ENCODE measurements around the gene MYL11. TPM values are rescaled to one million over a fixed set of nuclear protein-coding genes. Genes with fewer than 3 reads are reported as not detected.

MYL11 gene
- total and polyA plus RNA-seq, 3 experiments from 2014 or later = 1.9 to 4.6 (median 2.4) TPM

DNA sequence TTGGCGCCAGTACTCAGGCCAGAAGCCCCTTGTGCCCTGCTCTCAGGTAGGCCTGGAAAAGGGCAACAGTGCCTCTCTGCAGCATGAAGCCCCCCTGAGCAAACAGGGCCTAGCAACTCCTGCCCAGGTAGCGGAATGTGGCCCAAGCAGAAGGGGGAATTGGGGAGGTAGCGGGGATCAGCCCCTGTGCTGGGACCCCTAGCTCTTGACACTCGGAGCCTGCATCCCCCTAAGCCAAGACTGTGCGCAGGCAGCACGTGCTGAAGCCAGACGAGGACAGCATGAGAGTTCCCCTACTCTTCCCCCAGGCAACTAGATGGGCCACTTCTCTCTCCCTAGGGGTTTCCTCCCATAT lies 18.7 kb upstream of the MYL11 start:
- peaks cover 23 to 44% (median 25%) of the 10 kb centered on the region in 3 donors for H3K4me1 Mint-ChIP-seq
- H3K36me3 Mint-ChIP-seq = peaks cover 0 to 78% (median 4%) of the 10 kb centered on the region in 3 donors

DNA sequence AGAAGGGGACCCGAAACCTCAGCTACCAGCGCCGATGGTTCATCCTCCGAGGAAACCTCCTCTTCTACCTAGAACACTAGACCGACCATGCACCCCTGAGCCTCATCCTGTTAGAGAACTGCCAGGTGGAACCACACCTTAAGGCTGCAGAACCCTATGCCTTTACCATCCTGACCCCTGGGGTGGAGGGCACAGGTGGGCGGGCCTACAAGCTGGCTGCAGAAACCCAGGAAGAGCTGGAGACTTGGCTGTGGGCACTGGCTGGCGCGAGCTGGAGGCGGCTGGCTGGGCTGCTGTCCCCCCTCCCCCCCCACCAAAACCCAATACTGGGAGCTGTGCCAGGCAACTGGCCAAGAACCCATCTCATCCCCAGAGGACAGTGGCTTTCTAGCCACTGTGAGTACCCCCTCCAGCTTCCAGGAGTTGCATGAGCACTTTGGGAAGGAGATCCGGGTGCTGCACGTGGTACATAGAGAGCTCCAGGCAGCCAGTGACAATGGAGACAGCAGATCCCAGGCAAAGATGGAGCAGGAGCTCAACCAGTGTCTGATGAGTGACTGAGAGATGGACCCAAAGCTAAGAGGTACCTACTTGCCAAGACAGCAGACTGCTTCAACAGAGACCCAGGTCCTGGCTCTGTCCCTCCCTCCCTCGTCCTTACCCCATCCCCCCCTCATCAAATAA lies 18.1 kb upstream of the MYL11 start:
- ChIA-PET CTCF (interaction anchor here (1.1 to 2.6 kb wide), 3 partner anchors 12 to 53 kb away, joined by 3 to 8 read pairs (median 5); partner anchors contain the start of gene TBC1D10B), POLR2A (interaction anchor here (0.5 to 0.6 kb wide), 2 partner anchors 33 to 264 kb away, joined by 3 to 4 read pairs; no protein-coding TSS in a partner anchor)
- peak overlapping the region; percentile 90 to 99 (median 96) for H3K27ac Mint-ChIP-seq
- peaks cover 24% of the 10 kb centered on the region for H3K4me1 ChIP-seq (ENCODE audit: insufficient read depth, low read length)
- H3K27me3 ChIP-seq (ENCODE audit: insufficient read depth, low read length, poor library complexity, severe bottlenecking) = no peaks in the 10 kb centered on the region
- peak in 1 of 5 donors; percentile 47 for DNase-seq
- H3K27ac ChIP-seq (ENCODE audit: low read depth, low read length) = peak overlapping the region; percentile 95
- no peaks in the 10 kb centered on the region for H3K9me3 Mint-ChIP-seq
- no peaks in the 10 kb centered on the region for H3K27me3 Mint-ChIP-seq
- H3K4me3 ChIP-seq (ENCODE audit: low read length) = no peak overlapping the region
- H3K4me1 Mint-ChIP-seq = peaks cover 23 to 38% (median 24%) of the 10 kb centered on the region in 3 donors
- peak overlapping the region; percentile 88 to 96 (median 95) for H3K4me3 Mint-ChIP-seq
- H3K9me3 ChIP-seq (ENCODE audit: low read length) = no peaks in the 10 kb centered on the region
- H3K36me3 ChIP-seq (ENCODE audit: insufficient read depth, low read length) = peaks cover 25% of the 10 kb centered on the region
- peaks cover 0 to 75% (median 4%) of the 10 kb centered on the region in 3 donors for H3K36me3 Mint-ChIP-seq

More for the DNA sequence above, 18.7 kb upstream of the MYL11 start:
- no peaks in the 10 kb centered on the region for H3K9me3 ChIP-seq (ENCODE audit: low read length)
- ChIA-PET CTCF (interaction anchor here (1.3 to 2.6 kb wide), 3 partner anchors 9 to 53 kb away, joined by 3 to 8 read pairs (median 5); partner anchors contain the start of gene TBC1D10B), POLR2A (no interaction called here)
- no peaks in the 10 kb centered on the region for H3K27me3 ChIP-seq (ENCODE audit: insufficient read depth, low read length, poor library complexity, severe bottlenecking)
- Mint-ChIP-seq H3K4me3 (peak overlapping the region; percentile 88 to 96 (median 95)), H3K9me3 (no peaks in the 10 kb centered on the region), H3K27me3 (no peaks in the 10 kb centered on the region), H3K27ac (peak overlapping the region; percentile 92 to 100 (median 98))
- H3K36me3 ChIP-seq (ENCODE audit: insufficient read depth, low read length) = peaks cover 31% of the 10 kb centered on the region
- H3K4me1 ChIP-seq (ENCODE audit: insufficient read depth, low read length) = peaks cover 24% of the 10 kb centered on the region
- H3K4me3 ChIP-seq (ENCODE audit: low read length) = peak overlapping the region; percentile 92
- peak in 1 of 5 donors; percentile 43 for DNase-seq
- H3K27ac ChIP-seq (ENCODE audit: low read depth, low read length) = peak overlapping the region; percentile 95

DNA sequence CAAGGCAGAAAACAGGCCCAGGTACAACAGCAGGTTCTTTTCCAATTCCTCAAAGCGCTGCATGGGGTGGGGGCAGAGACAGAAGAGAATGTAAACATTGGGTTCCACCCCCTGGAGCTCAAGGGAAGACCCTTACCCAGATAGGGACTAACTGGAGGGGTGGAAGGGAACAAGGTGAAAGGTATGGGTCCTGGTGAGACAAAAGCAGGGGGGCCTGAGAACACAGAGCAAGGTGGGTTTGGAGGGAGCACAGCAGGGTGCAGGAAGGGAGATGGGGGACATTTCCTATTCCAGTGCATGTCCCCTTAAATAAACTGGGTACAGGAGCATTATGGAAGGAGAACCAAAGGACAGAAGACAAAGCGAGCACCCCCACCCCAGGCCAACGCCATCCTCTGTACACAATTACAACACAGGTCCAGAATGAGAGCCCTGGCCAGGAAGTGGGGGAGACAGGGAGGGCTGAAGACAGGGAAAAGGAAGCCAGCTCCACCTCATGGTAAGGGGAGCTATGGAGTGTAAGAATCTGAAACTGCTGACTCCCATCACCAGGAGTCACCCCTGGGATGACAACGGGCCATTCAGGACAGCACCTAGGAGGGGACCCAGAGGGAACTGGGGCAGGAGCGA lies 17.4 kb upstream of the MYL11 start:
- no peaks in the 10 kb centered on the region for H3K9me3 Mint-ChIP-seq
- peak overlapping the region in 7 of 8 donors; percentile 22 to 95 (median 81) for H3K27ac Mint-ChIP-seq
- peaks cover 23 to 36% (median 24%) of the 10 kb centered on the region in 3 donors for H3K4me1 Mint-ChIP-seq
- Histone ChIP-seq H3K4me1 (ENCODE audit: insufficient read depth, low read length) (peaks cover 24% of the 10 kb centered on the region), H3K36me3 (ENCODE audit: insufficient read depth, low read length) (peaks cover 19% of the 10 kb centered on the region), H3K4me3 (ENCODE audit: low read length) (no peak overlapping the region), H3K27me3 (ENCODE audit: insufficient read depth, low read length, poor library complexity, severe bottlenecking) (no peaks in the 10 kb centered on the region), H3K27ac (ENCODE audit: low read depth, low read length) (no peak overlapping the region), H3K9me3 (ENCODE audit: low read length) (no peaks in the 10 kb centered on the region)
- no peaks in the 10 kb centered on the region for H3K27me3 Mint-ChIP-seq
- CTCF ChIA-PET = interaction anchor here (1.1 to 2.6 kb wide), 3 partner anchors 12 to 52 kb away, joined by 3 to 8 read pairs (median 5); partner anchors contain the start of gene TBC1D10B
- POLR2A ChIA-PET = interaction anchor here (0.5 to 2.1 kb wide), 2 partner anchors 14 to 34 kb away, joined by 4 to 6 read pairs; no protein-coding TSS in a partner anchor
- DNase-seq = peak in 1 of 5 donors; percentile 38
- peaks cover 0 to 70% (median 5%) of the 10 kb centered on the region in 3 donors for H3K36me3 Mint-ChIP-seq
- peak overlapping the region in 2 of 7 donors; percentile 33 to 76 for H3K4me3 Mint-ChIP-seq

DNA sequence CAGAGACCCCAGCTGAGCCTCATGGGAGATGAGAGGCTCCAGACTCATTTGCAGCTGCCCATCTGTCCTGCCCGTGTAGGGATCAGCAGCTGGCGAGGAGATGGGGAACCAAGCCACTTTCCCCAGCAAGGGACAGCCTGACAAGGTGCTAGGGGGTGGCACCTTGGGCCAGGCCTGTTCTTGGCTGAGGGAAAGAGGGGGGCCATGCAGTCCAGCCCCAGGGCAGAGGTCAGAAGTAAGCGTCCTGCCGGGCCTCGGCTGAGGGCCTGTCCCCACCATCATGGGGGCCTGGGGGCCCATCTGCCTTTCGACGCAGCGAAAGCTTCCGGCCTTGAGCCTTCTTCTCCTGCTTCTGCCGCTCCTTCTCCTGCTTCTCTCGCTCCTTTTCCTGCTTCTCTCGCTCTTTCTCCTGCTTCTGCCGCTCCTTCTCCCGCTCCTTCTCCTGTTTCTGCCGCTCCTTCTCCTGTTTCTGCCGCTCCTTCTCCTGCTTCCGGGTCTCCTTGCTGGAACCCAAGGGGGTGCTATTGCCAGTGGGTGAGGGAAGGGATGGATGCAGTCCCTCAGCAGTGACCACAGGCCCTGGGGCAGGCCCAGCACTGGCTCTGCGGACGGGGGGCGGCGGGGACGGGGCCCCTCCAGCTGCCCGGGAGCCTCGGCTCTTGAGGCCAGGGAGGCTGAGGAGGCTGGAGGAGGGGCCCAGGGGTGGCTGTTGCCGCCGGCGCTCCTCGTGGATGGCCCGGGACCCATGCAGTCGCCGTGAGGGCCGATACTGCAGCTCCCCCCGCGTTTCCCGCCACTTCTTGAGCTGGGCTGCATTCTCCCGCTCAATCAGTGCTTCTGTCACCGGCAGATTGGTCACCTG lies 16.7 kb upstream of the MYL11 start:
- DNase-seq = peak in 1 of 5 donors; percentile 42
- peaks cover 22 to 35% (median 28%) of the 10 kb centered on the region in 3 donors for H3K4me1 Mint-ChIP-seq
- no peaks in the 10 kb centered on the region for H3K9me3 Mint-ChIP-seq

DNA sequence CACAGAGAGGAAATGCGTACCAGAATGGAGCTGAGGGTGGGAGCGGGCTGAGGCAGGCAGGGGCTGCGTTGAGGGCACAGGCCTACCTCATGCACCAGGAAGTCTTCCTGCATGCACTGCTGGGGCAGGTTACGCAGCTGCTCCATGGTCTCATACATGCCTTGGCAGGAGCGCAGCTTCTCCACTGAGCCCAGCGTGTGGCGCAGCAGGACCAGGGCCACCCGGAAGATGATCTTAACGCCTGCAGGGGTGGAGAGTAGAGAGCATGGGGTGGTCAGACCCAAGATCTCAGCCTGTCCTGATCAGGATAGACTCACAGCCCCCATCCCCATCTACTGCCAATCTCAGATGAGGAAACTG lies 16.0 kb upstream of the MYL11 start:
- Mint-ChIP-seq H3K27me3 (no peaks in the 10 kb centered on the region), H3K4me3 (no peak overlapping the region), H3K27ac (peak overlapping the region in 1 of 8 donors; percentile 22), H3K9me3 (no peaks in the 10 kb centered on the region), H3K36me3 (peaks cover 3 to 68% (median 15%) of the 10 kb centered on the region in 3 donors), H3K4me1 (peaks cover 22 to 29% (median 28%) of the 10 kb centered on the region in 3 donors)
- Histone ChIP-seq H3K27me3 (ENCODE audit: insufficient read depth, low read length, poor library complexity, severe bottlenecking) (no peaks in the 10 kb centered on the region), H3K4me3 (ENCODE audit: low read length) (no peak overlapping the region), H3K9me3 (ENCODE audit: low read length) (no peaks in the 10 kb centered on the region), H3K36me3 (ENCODE audit: insufficient read depth, low read length) (peaks cover 10% of the 10 kb centered on the region), H3K27ac (ENCODE audit: low read depth, low read length) (no peak overlapping the region), H3K4me1 (ENCODE audit: insufficient read depth, low read length) (peaks cover 20% of the 10 kb centered on the region)
- ChIA-PET CTCF (interaction anchor here (1.2 to 2.6 kb wide), 2 partner anchors 13 to 51 kb away, joined by 5 to 8 read pairs; partner anchors contain the start of gene TBC1D10B), POLR2A (interaction anchor here (2.1 kb wide), 1 partner anchor 12 kb away, joined by 6 read pairs; no protein-coding TSS in a partner anchor)
- no peak for DNase-seq

More for the DNA sequence above, 16.7 kb upstream of the MYL11 start:
- Mint-ChIP-seq H3K36me3 (peaks cover under 1 to 68% (median 8%) of the 10 kb centered on the region in 3 donors), H3K27ac (peak overlapping the region in 2 of 8 donors; percentile 50 to 94), H3K4me3 (peak overlapping the region in 1 of 7 donors; percentile 76), H3K27me3 (no peaks in the 10 kb centered on the region)
- Histone ChIP-seq H3K9me3 (ENCODE audit: low read length) (no peaks in the 10 kb centered on the region), H3K4me3 (ENCODE audit: low read length) (no peak overlapping the region), H3K36me3 (ENCODE audit: insufficient read depth, low read length) (peaks cover 16% of the 10 kb centered on the region), H3K4me1 (ENCODE audit: insufficient read depth, low read length) (peaks cover 24% of the 10 kb centered on the region), H3K27ac (ENCODE audit: low read depth, low read length) (no peak overlapping the region), H3K27me3 (ENCODE audit: insufficient read depth, low read length, poor library complexity, severe bottlenecking) (no peaks in the 10 kb centered on the region)
- ChIA-PET POLR2A (interaction anchor here (2.1 kb wide), 1 partner anchor 13 kb away, joined by 6 read pairs; no protein-coding TSS in a partner anchor), CTCF (interaction anchor here (1.2 to 2.6 kb wide), 2 partner anchors 13 to 52 kb away, joined by 5 to 8 read pairs; partner anchors contain the start of gene TBC1D10B)

DNA sequence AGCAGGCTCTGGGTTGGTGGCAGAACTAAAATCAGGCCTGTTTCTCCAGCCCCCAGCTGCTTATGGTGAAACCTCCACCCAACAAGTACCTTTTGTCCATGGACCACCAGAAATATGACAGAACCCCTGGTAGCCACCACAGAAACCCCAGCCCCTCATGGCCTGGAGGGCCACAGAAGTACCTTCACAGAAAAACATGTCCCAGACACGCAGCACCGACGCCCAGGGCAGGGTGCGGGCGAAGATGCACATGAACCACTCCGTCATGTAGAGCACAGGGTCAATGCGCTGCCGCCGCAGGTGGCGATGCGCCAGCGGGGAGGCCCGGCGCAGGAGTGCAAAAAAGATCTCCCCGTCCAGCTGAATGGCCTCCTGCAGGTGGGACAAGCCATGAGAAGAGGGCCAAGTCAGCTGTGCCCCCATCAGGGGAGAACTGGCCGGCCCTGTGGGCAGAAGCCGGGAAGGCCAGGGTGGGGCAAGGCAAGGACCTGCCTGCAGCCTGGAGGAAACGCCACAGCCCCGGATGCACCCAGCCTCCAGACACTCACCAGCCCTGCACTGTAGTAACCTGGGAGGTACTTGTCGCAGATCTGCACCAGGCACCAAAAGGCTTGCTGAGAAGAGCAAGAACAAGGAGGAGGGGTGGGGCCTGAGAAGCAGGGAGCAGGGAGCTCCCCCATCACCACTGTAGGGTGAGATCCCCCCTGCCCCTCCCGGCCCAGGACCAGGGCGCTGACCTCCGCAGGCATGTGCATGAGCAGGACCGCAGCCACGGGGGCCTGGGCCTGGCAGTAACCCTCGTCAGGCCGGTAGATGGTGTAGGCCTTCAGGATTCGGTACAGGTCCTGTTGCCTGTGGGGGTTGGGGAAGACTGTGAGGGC lies 15.4 kb upstream of the MYL11 start:
- Mint-ChIP-seq H3K27me3 (no peaks in the 10 kb centered on the region), H3K4me3 (no peak overlapping the region), H3K27ac (peak overlapping the region in 2 of 8 donors; percentile 41 to 72), H3K36me3 (peaks cover 3 to 66% (median 15%) of the 10 kb centered on the region in 3 donors), H3K4me1 (peaks cover 19 to 23% (median 22%) of the 10 kb centered on the region in 3 donors), H3K9me3 (no peaks in the 10 kb centered on the region)
- Histone ChIP-seq H3K4me1 (ENCODE audit: insufficient read depth, low read length) (peaks cover 13% of the 10 kb centered on the region), H3K9me3 (ENCODE audit: low read length) (no peaks in the 10 kb centered on the region), H3K27me3 (ENCODE audit: insufficient read depth, low read length, poor library complexity, severe bottlenecking) (no peaks in the 10 kb centered on the region), H3K4me3 (ENCODE audit: low read length) (no peak overlapping the region), H3K36me3 (ENCODE audit: insufficient read depth, low read length) (peaks cover 5% of the 10 kb centered on the region), H3K27ac (ENCODE audit: low read depth, low read length) (no peak overlapping the region)
- POLR2A ChIA-PET = interaction anchor here (2.1 kb wide), 1 partner anchor 12 kb away, joined by 6 read pairs; no protein-coding TSS in a partner anchor
- CTCF ChIA-PET = interaction anchor here (1.2 to 1.3 kb wide), 2 partner anchors 50 to 51 kb away, joined by 4 to 5 read pairs; no protein-coding TSS in a partner anchor
- DNase-seq = no peak

Data from CD8-positive, alpha-beta memory T cell (primary cell).